HFFc6 (cell line): ENCODE measurements around the gene TOX2. TPM values are rescaled to one million over a fixed set of nuclear protein-coding genes. Genes with fewer than 3 reads are reported as not detected.

Experiments
- DNase-seq: peaks from one replicate; pipeline ENCODE4 v3.0.0-alpha.2; 2018
- H3K27ac Mint-ChIP-seq: 2 replicates; pipeline ENCODE4 v1.8.0; 2020; ENCODE audit warnings: mild to moderate bottlenecking, mixed read lengths
- H3K27me3 Mint-ChIP-seq: 2 replicates; pipeline ENCODE4 v1.8.0; 2021; ENCODE audit warnings: mild to moderate bottlenecking, moderate library complexity, mixed read lengths; ENCODE audit not compliant: insufficient read depth
- H3K36me3 Mint-ChIP-seq: 2 replicates; pipeline ENCODE4 v1.8.0; 2021; ENCODE audit warnings: low read depth, mixed read lengths
- H3K4me1 Mint-ChIP-seq: 2 replicates; pipeline ENCODE4 v1.8.0; 2020; ENCODE audit warnings: low read depth, mixed read lengths
- H3K4me3 Mint-ChIP-seq: 2 replicates; pipeline ENCODE4 v1.8.0; 2020; ENCODE audit warnings: mild to moderate bottlenecking, moderate library complexity, mixed read lengths
- H3K9me3 Mint-ChIP-seq: 2 replicates; pipeline ENCODE4 v1.8.0; 2020; ENCODE audit warnings: mild to moderate bottlenecking, mixed read lengths
- total RNA-seq, 6 experiments: library from RNA; stranded (reverse); fragmentation: NEBNext Ultra II Directional; extraction: Animal tissue kit (Norgen Biotek cat#: 25700); gene quantifications; 2 replicates in 1 of 6; 3 replicates in 5 of 6; pipeline ENCODE4 v1.2.3, GENCODE V29; 2021
- TF ChIP-seq, protein P1 (sequence below): fragments of 200-600 bp; sonication (generic); IDR thresholded peaks from 2 replicates; pipeline ENCODE4 v1.5.0; 2021; ENCODE audit warnings: antibody characterized with exemption, mild to moderate bottlenecking

TOX2 gene
- total RNA-seq, 6 experiments from 2014 or later, result 46.1 to 68.2 (median 60.2) TPM

- Mint-ChIP-seq H3K4me3 (no peak overlapping the region), H3K9me3 (no peaks in the 10 kb centered on the region), H3K4me1 (peaks cover 16% of the 10 kb centered on the region), H3K27ac (peak overlapping the region; percentile 34; the same call in 1 of the 2 replicates), H3K36me3 (peaks cover 26% of the 10 kb centered on the region), H3K27me3 (peaks cover 3% of the 10 kb centered on the region; the same call in 1 of the 2 replicates)
- TF ChIP-seq, protein P1, sequence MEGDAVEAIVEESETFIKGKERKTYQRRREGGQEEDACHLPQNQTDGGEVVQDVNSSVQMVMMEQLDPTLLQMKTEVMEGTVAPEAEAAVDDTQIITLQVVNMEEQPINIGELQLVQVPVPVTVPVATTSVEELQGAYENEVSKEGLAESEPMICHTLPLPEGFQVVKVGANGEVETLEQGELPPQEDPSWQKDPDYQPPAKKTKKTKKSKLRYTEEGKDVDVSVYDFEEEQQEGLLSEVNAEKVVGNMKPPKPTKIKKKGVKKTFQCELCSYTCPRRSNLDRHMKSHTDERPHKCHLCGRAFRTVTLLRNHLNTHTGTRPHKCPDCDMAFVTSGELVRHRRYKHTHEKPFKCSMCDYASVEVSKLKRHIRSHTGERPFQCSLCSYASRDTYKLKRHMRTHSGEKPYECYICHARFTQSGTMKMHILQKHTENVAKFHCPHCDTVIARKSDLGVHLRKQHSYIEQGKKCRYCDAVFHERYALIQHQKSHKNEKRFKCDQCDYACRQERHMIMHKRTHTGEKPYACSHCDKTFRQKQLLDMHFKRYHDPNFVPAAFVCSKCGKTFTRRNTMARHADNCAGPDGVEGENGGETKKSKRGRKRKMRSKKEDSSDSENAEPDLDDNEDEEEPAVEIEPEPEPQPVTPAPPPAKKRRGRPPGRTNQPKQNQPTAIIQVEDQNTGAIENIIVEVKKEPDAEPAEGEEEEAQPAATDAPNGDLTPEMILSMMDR, result no peak
- DNase-seq, result peak; percentile 47
Observed at GRCh38 chr20:43993560-43993959, 78.9 kb downstream of the TOX2 start.

GRCh38 chr20:43994486-43995100 lies 79.9 kb downstream of the TOX2 start:
- Mint-ChIP-seq H3K36me3 (peaks cover 22% of the 10 kb centered on the region), H3K27ac (peak overlapping the region; percentile 76), H3K9me3 (no peaks in the 10 kb centered on the region), H3K4me1 (peaks cover 8% of the 10 kb centered on the region), H3K4me3 (peak overlapping the region; percentile 55; the same call in 1 of the 2 replicates), H3K27me3 (peaks cover 3% of the 10 kb centered on the region; the same call in 1 of the 2 replicates)
- TF ChIP-seq, protein P1, result no peak
- peak; percentile 41 for DNase-seq

- no peak for DNase-seq
- Mint-ChIP-seq H3K27ac (no peak overlapping the region), H3K4me3 (no peak overlapping the region), H3K4me1 (peaks cover 8% of the 10 kb centered on the region), H3K9me3 (no peaks in the 10 kb centered on the region), H3K27me3 (peaks cover 3% of the 10 kb centered on the region), H3K36me3 (peaks cover 27% of the 10 kb centered on the region)
- TF ChIP-seq, protein P1, result no peak
Observed at GRCh38 chr20:43995645-43996044, 81.0 kb downstream of the TOX2 start.

DNA sequence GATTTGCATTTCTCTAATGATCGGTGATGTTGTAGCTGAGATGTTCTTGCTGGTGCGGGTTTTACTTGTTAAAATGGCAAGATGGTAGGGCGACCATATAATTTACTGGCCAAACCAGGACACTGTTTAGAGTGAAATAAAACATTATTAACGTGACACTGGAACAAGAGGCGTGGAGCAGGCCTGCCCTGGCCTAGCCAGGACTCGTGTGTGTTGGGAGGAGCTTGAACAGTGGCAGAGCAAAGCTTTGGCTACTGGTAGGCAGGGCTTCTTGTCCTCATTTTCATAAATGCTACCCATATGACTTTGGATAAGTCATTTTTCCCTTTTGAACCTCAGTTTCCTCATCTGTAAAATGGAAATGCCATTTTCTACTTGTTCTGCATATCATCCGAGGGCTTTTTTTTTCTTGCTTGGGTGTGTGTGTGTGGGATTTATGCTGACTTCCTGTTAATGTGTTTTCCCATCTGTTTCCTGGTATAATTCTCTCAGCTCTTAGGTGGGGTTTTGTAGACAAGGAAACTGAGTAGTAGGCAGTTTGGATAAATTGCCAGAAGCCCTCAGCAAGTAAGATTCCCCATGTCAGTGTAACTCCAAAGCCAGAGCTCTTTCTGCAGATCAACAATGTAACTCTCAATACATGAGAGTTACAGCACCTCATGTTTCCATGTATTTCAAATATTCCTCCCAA lies 81.7 kb downstream of the TOX2 start:
- Mint-ChIP-seq H3K4me3 (no peak overlapping the region), H3K27ac (no peak overlapping the region), H3K27me3 (peaks cover 3% of the 10 kb centered on the region), H3K9me3 (no peaks in the 10 kb centered on the region), H3K4me1 (peaks cover 8% of the 10 kb centered on the region), H3K36me3 (peaks cover 28% of the 10 kb centered on the region)
- TF ChIP-seq, protein P1, result no peak
- no peak for DNase-seq

GRCh38 chr20:43999848-44000247 lies 85.2 kb downstream of the TOX2 start:
- Mint-ChIP-seq H3K4me1 (peaks cover 18% of the 10 kb centered on the region), H3K27ac (no peak overlapping the region), H3K9me3 (no peaks in the 10 kb centered on the region), H3K4me3 (no peak overlapping the region), H3K36me3 (peaks cover 28% of the 10 kb centered on the region), H3K27me3 (no peaks in the 10 kb centered on the region; the same call in 1 of the 2 replicates)
- TF ChIP-seq, protein P1, result no peak
- DNase-seq, result no peak
